HepG2 (cell line): ENCODE data around the gene MYL6. TPM values are rescaled to one million over a fixed set of nuclear protein-coding genes. Genes with fewer than 3 reads are reported as not detected.

Source experiments
- ATAC-seq: fragments of 200-7000 bp; cut with Tn5 transposase; 3 replicates; pipeline ENCODE4 v1.9.1; 2020; ENCODE audit warnings: mild to moderate bottlenecking, moderate library complexity
- BruUV-seq: library from RNA; stranded (reverse); fragments of 400-500 nt; replicated peaks from 2 replicates; lab custom pipeline; 2021; lab: Mats Ljungman, UMichigan
- CTCF ChIA-PET: fragments of 300-600 bp; formaldehyde crosslinking; extraction: SDS; loops from one replicate; lab custom pipeline; 2021; ENCODE audit warnings: low total read pairs, inconsistent platforms, low intra/inter-chr PET ratio; lab: Yijun Ruan, JAX
- POLR2A ChIA-PET: fragments of 350-600 bp; sonication (Branson Sonifier 250); formaldehyde crosslinking; loops from one replicate; lab custom pipeline; 2020; ENCODE audit warnings: antibody characterized with exemption, inconsistent platforms; lab: Yijun Ruan, JAX
- DNase-seq: peaks from one replicate; pipeline ENCODE4 v3.0.0-alpha.2; 2015; ENCODE audit warnings: low spot score
- FAIRE-seq: peaks from 3 replicates; lab custom pipeline; 2011; peaks lifted over from hg19 to GRCh38; lab: Jason Lieb, UNC
- H2AFZ ChIP-seq: one replicate; pipeline ENCODE4 v1.6.1; 2011; ENCODE audit warnings: low read length, inconsistent platforms
- H3K27ac ChIP-seq: fragments of 300-600 bp; 3 replicates; pipeline ENCODE4 v1.8.0; 2011; ENCODE audit warnings: mixed run types, mild to moderate bottlenecking, mixed read lengths, low read length, inconsistent platforms; ENCODE audit not compliant: insufficient read depth; ENCODE audit errors: extremely low read length
- H3K27me3 ChIP-seq, 2 experiments: fragments of 200-600 bp in 1 of 2; 2 replicates in 1 of 2; 3 replicates in 1 of 2; pipeline versions ENCODE4 v1.6.0 to v1.8.0; 2011; ENCODE audit warnings: low read length in 2 of 2, mild to moderate bottlenecking in 2 of 2, moderate library complexity in 2 of 2, inconsistent platforms in 1 of 2; ENCODE audit not compliant: insufficient read depth in 2 of 2, control insufficient read depth in 1 of 2
- H3K36me3 ChIP-seq, 2 experiments: fragments of 200-600 bp in 1 of 2; replicated peaks in 1 of 2; 2 replicates in 1 of 2; 3 replicates in 1 of 2; pipeline versions ENCODE4 v1.5.1 to v1.8.0; 2011; ENCODE audit warnings: low read length in 2 of 2, inconsistent platforms in 1 of 2; ENCODE audit not compliant: insufficient read depth in 2 of 2, control insufficient read depth in 1 of 2
- H3K4me1 ChIP-seq: 2 replicates; pipeline ENCODE4 v1.5.1; 2012; ENCODE audit warnings: low read length, inconsistent platforms; ENCODE audit not compliant: insufficient read depth
- H3K4me2 ChIP-seq: 2 replicates; pipeline ENCODE4 v1.6.0; 2011; ENCODE audit warnings: low read depth, low read length, inconsistent platforms
- H3K4me3 ChIP-seq, 3 experiments: fragments of 200-600 bp in 1 of 3; sonication (generic), shearing (Covaris generic) in 1 of 3; replicated peaks in 1 of 3; 2 replicates each; pipeline ENCODE4 v1.5.1; 2011 to 2016; ENCODE audit warnings: low read length in 3 of 3, inconsistent platforms in 2 of 3, low read depth in 2 of 3, mild to moderate bottlenecking in 2 of 3, control low read depth in 1 of 3, mixed read lengths in 1 of 3; ENCODE audit not compliant: insufficient read depth in 1 of 3
- H3K79me2 ChIP-seq: one replicate; pipeline ENCODE4 v1.6.1; 2011; ENCODE audit warnings: low read length, inconsistent platforms; ENCODE audit not compliant: insufficient read depth
- H3K9ac ChIP-seq: 2 replicates; pipeline ENCODE4 v1.6.0; 2011; ENCODE audit warnings: mild to moderate bottlenecking, low read depth, low read length, inconsistent platforms; ENCODE audit not compliant: insufficient read depth
- H3K9me3 ChIP-seq: 2 replicates; pipeline ENCODE4 v1.5.1; 2012; ENCODE audit warnings: mild to moderate bottlenecking, low read length
- H4K20me1 ChIP-seq: 2 replicates; pipeline ENCODE4 v1.6.0; 2011; ENCODE audit warnings: inconsistent platforms, mild to moderate bottlenecking, low read length, moderate library complexity; ENCODE audit not compliant: insufficient read depth
- BCL6 ChIP-seq: IDR thresholded peaks from 2 replicates; pipeline ENCODE4 v1.6.1; 2016; ENCODE audit warnings: missing genetic modification reagents, missing compliant biosample characterization
- HOMEZ ChIP-seq: IDR thresholded peaks from 2 replicates; pipeline ENCODE4 v1.6.1; 2016; ENCODE audit warnings: low read depth
- MIER3 ChIP-seq: IDR thresholded peaks from 2 replicates; pipeline ENCODE4 v1.6.1; 2016; ENCODE audit warnings: missing compliant biosample characterization, borderline replicate concordance
- PHF5A ChIP-seq: IDR thresholded peaks from one replicate; pipeline ENCODE4 v1.6.1; 2018; ENCODE audit warnings: low read depth, missing genetic modification reagents; ENCODE audit not compliant: unreplicated experiment
- PLRG1 ChIP-seq: fragments of 450-650 bp; conservative IDR thresholded peaks from 2 replicates; pipeline ENCODE4 v1.6.1; 2016
- RCOR2 ChIP-seq: IDR thresholded peaks from 2 replicates; pipeline ENCODE4 v1.6.1; 2016; ENCODE audit warnings: missing biosample characterization, missing genetic modification reagents
- SP4 ChIP-seq: sonication (generic); formaldehyde crosslinking; IDR thresholded peaks from 2 replicates; pipeline ENCODE4 v1.8.1; 2023; ENCODE audit warnings: mild to moderate bottlenecking, missing genetic modification reagents
- SRF ChIP-seq: IDR thresholded peaks from 2 replicates; pipeline ENCODE4 v1.6.1; 2011; ENCODE audit warnings: mild to moderate bottlenecking, low read depth, low read length, moderate library complexity
- SUZ12 ChIP-seq: fragments of 150-350 bp; IDR thresholded peaks from 2 replicates; pipeline ENCODE4 v1.6.1; 2014; ENCODE audit warnings: low read depth, low read length
- TFE3 ChIP-seq: IDR thresholded peaks from 2 replicates; pipeline ENCODE4 v1.6.1; 2016
- TIGD3 ChIP-seq: sonication (generic); formaldehyde crosslinking; IDR thresholded peaks from 2 replicates; pipeline ENCODE4 v1.5.1; 2020; ENCODE audit warnings: mild to moderate bottlenecking, missing genetic modification reagents, borderline replicate concordance
- ZFP82 ChIP-seq: sonication (generic); formaldehyde crosslinking; IDR thresholded peaks from 2 replicates; pipeline ENCODE4 v1.5.1; 2020; ENCODE audit warnings: mild to moderate bottlenecking, missing genetic modification reagents, borderline replicate concordance
- ZMYM2 ChIP-seq: sonication (generic); formaldehyde crosslinking; IDR thresholded peaks from 2 replicates; pipeline ENCODE4 v1.8.0; 2022; ENCODE audit warnings: mild to moderate bottlenecking, missing genetic modification reagents
- ZNF224 ChIP-seq: sonication (generic); formaldehyde crosslinking; IDR thresholded peaks from 2 replicates; pipeline ENCODE4 v1.5.0; 2020; ENCODE audit warnings: mild to moderate bottlenecking, missing genetic modification reagents
- ZNF3 ChIP-seq: IDR thresholded peaks from 2 replicates; pipeline ENCODE4 v1.7.0; 2017; ENCODE audit warnings: inconsistent platforms
- ZNF713 ChIP-seq: sonication (generic); formaldehyde crosslinking; IDR thresholded peaks from 2 replicates; pipeline ENCODE4 v1.4.0; 2020; ENCODE audit warnings: mild to moderate bottlenecking, missing genetic modification reagents
- ZNF768 ChIP-seq: sonication (generic); formaldehyde crosslinking; IDR thresholded peaks from 2 replicates; pipeline ENCODE4 v1.4.0; 2020; ENCODE audit warnings: missing genetic modification reagents
- ZNF816 ChIP-seq: sonication (generic); formaldehyde crosslinking; IDR thresholded peaks from 2 replicates; pipeline ENCODE4 v1.8.0; 2022; ENCODE audit warnings: missing genetic modification reagents, mild to moderate bottlenecking, borderline replicate concordance
- WGBS: methylation state at CpG from one replicate; pipeline ENCODE4 v1.1.6; 2017; ENCODE audit warnings: low lambda C conversion rate; 5-methylcytosine and 5-hydroxymethylcytosine counted together
- in situ Hi-C: cut with HindIII; loops from 2 replicates; pipeline ENCODE4 v1.10.0; 2017; ENCODE audit warnings: low pct_unique_long_range_greater_than_20kb; ENCODE audit not compliant: extremely low pct_ligation_motif_present
- intact Hi-C: fragments of 100-400 bp; cut with micrococcal nuclease; formaldehyde crosslinking; loops from one replicate; pipeline ENCODE4 v1.10.0; 2022; ENCODE audit not compliant: unreplicated experiment
- polyA plus RNA-seq, 8 experiments: library from polyadenylated mRNA; depleted of rRNA in 3 of 8; stranded (reverse) in 7 of 8; unstranded in 1 of 8; fragments of >200 nt; fragmentation: Illumina TruSeq in 4 of 8; extraction: Trizol in 4 of 8; gene quantifications; 2 replicates each; pipeline versions ENCODE4 v1.2.1 to v1.2.3, GENCODE V29; 2011 to 2016; ENCODE audit warnings: low read depth in 4 of 8, missing spikeins in 1 of 8, mixed read lengths in 1 of 8; ENCODE audit not compliant: insufficient read depth in 1 of 8
- total RNA-seq, 5 experiments: library from RNA; depleted of rRNA; stranded (reverse); fragments of >200 nt; fragmentation: Illumina TruSeq; extraction: Trizol; gene quantifications; 2 replicates each; pipeline ENCODE4 v1.2.3, GENCODE V29; 2016; ENCODE audit warnings: low read depth in 1 of 5

MYL6 gene
- total and polyA plus RNA-seq, 2 of the 13 experiments (the other 11 are each of a cell fraction or from before 2014, with no cell fraction given), result 1,127 to 1,192 TPM

- in situ Hi-C loops, result no loop called here
- FAIRE-seq (no peak), DNase-seq (no peak), ATAC-seq (peak; percentile 18)
- ChIA-PET POLR2A (interaction anchor here (0.6 to 6.2 kb wide), 25 partner anchors 9 to 331 kb away, joined by 3 to 128 read pairs (median 4); partner anchors contain the start of genes CNPY2, COQ10A, CS and ERBB3), CTCF (interaction anchor here (0.6 to 3.2 kb wide), 5 partner anchors 39 to 105 kb away, joined by 3 to 49 read pairs (median 4); partner anchors contain the start of genes NABP2 and SMARCC2)
- Histone ChIP-seq H3K9me3 (no peaks in the 10 kb centered on the region), H3K27me3 (no peaks in the 10 kb centered on the region; a peak in 1 of 5 replicates), H3K36me3 (0 out of 5 replicates have a peak, but pooled peaks cover 0 to 4% of the 10 kb centered on the region in 2 experiments), H3K4me3 (peak overlapping the region; percentile 67 to 86 (median 74)), H3K4me1 (peaks cover 58% of the 10 kb centered on the region), H3K27ac (peak overlapping the region; percentile 72), H2AFZ (no peak overlapping the region), H3K79me2 (peaks cover 15% of the 10 kb centered on the region), H3K9ac (peak overlapping the region; percentile 72), H3K4me2 (peak overlapping the region; percentile 98), H4K20me1 (no peaks in the 10 kb centered on the region)
- WGBS, result 3% methylated on average over 12 of the region's 13 CpGs
- intact Hi-C loops, result loop anchor here (1.0 to 5.0 kb wide), 7 partner anchors 34 to 348 kb away; partner anchors contain the start of genes CS, MYL6B, SMARCC2 and SPRYD4
- BruUV-seq, result no TSS peak
- TF ChIP-seq ZNF768 (CRISPR knock-in tag) (no peak), ZNF3 (CRISPR knock-in tag) (peak; percentile 14; the same call in 1 of the 2 replicates), SRF (no peak), ZNF713 (CRISPR knock-in tag) (no peak), ZNF816 (CRISPR knock-in tag) (0 out of 2 replicates have a peak, but pooled peaks have one; percentile 74), BCL6 (no peak), TFE3 (CRISPR knock-in tag) (no peak), RCOR2 (CRISPR knock-in tag) (0 out of 2 replicates have a peak, but pooled peaks have one; percentile 14), PLRG1 (no peak), SP4 (CRISPR knock-in tag) (no peak), ZMYM2 (CRISPR knock-in tag) (no peak), ZNF224 (CRISPR knock-in tag) (0 out of 2 replicates have a peak, but pooled peaks have one; percentile 9), PHF5A (CRISPR knock-in tag) (no peak), MIER3 (CRISPR knock-in tag) (0 out of 2 replicates have a peak, but pooled peaks have one; percentile 3), TIGD3 (CRISPR knock-in tag) (no peak), HOMEZ (CRISPR knock-in tag) (no peak), ZFP82 (CRISPR knock-in tag) (peak; percentile 77; the same call in 1 of the 2 replicates), SUZ12 (no peak)
Measured at GRCh38 chr12:56118688-56119357, 39.3 kb upstream of the MYL6 start.
